Measurements from ENCODE around the gene EPHX1.

Gene EPHX1

GRCh38 chr1:225861834-225862580 is 52.1 kb downstream of the EPHX1 start:
- DNase-seq (ENCODE audit: low spot score) = no peak

- no peak for DNase-seq (ENCODE audit: low spot score)
Measured at GRCh38 chr1:225862581-225862950, 52.6 kb downstream of the EPHX1 start.

GRCh38 chr1:225863167-225863566 is 53.2 kb downstream of the EPHX1 start:
- DNase-seq (ENCODE audit: low spot score) = no peak

GRCh38 chr1:225865514-225865913 is 55.6 kb downstream of the EPHX1 start:
- no peak for DNase-seq (ENCODE audit: low spot score)

GRCh38 chr1:225866061-225866837 is 56.3 kb downstream of the EPHX1 start:
- peak; percentile 79 for DNase-seq (ENCODE audit: low spot score)

- DNase-seq (ENCODE audit: low spot score) = no peak
Measured at GRCh38 chr1:225866981-225867380, 57.1 kb downstream of the EPHX1 start.

GRCh38 chr1:225868631-225869330 is 58.9 kb downstream of the EPHX1 start:
- no peak for DNase-seq (ENCODE audit: low spot score)

GRCh38 chr1:225870911-225871310 is 61.0 kb downstream of the EPHX1 start:
- DNase-seq (ENCODE audit: low spot score) = no peak

- DNase-seq (ENCODE audit: low spot score) = peak; percentile 42
Measured at GRCh38 chr1:225871359-225872074, 61.6 kb downstream of the EPHX1 start.

- no peak for DNase-seq (ENCODE audit: low spot score)
Measured at GRCh38 chr1:225872075-225872430, 62.1 kb downstream of the EPHX1 start.

GRCh38 chr1:225873281-225873850 is 63.4 kb downstream of the EPHX1 start:
- no peak for DNase-seq (ENCODE audit: low spot score)

GRCh38 chr1:225874431-225874830 is 64.5 kb downstream of the EPHX1 start:
- no peak for DNase-seq (ENCODE audit: low spot score)

- no peak for DNase-seq (ENCODE audit: low spot score)
Measured at GRCh38 chr1:225875044-225875815, 65.3 kb downstream of the EPHX1 start.

GRCh38 chr1:225876900-225877510 is 67.1 kb downstream of the EPHX1 start:
- no peak for DNase-seq (ENCODE audit: low spot score)

- DNase-seq (ENCODE audit: low spot score) = peak; percentile 22
Measured at GRCh38 chr1:225877580-225877979, 67.7 kb downstream of the EPHX1 start.

GRCh38 chr1:225878282-225878681 is 68.4 kb downstream of the EPHX1 start:
- no peak for DNase-seq (ENCODE audit: low spot score)

GRCh38 chr1:225879521-225880221 is 69.7 kb downstream of the EPHX1 start:
- peak; percentile 42 for DNase-seq (ENCODE audit: low spot score)

- DNase-seq (ENCODE audit: low spot score) = no peak
Measured at GRCh38 chr1:225880222-225880588, 70.3 kb downstream of the EPHX1 start.

GRCh38 chr1:225880636-225881035 is 70.7 kb downstream of the EPHX1 start:
- no peak for DNase-seq (ENCODE audit: low spot score)

Data from CD4-positive, alpha-beta T cell treated with Interleukin-2 at 100 ng/mL for 4 hours (primary cell).